ENCODE results near the gene FLT4.

DNA sequence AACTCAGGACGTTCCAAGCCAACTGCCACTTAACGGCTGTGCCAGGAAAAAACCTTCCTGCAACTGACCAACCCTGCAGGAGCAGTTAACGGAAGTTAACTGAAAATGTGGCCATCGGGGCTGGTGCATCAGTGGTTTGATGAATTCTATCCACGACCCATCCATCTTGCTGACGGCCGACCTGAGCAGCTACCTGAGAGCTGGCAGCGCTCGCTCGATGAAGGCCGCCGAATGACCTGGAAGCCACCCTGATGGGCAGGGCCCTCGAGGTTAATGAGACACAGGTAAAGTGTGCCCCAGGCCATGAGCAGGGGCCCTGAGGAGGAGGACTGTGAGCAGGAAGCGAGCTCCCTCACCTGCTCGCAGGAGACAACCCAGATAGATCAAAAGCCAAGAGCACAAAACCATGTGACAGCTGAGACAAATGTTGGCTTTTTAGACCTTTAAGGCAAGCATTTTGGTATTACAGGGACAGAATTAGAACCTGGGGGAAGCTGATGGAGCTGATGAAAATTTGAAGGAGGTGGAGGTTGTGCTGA lies 35.3 kb upstream of the FLT4 start:
- no peak for TF ChIP-seq EZH2phosphoT487 (IDR thresholded peaks at IDR 0.05; ENCODE audit: low read depth)
- TF ChIP-seq, protein P1, sequence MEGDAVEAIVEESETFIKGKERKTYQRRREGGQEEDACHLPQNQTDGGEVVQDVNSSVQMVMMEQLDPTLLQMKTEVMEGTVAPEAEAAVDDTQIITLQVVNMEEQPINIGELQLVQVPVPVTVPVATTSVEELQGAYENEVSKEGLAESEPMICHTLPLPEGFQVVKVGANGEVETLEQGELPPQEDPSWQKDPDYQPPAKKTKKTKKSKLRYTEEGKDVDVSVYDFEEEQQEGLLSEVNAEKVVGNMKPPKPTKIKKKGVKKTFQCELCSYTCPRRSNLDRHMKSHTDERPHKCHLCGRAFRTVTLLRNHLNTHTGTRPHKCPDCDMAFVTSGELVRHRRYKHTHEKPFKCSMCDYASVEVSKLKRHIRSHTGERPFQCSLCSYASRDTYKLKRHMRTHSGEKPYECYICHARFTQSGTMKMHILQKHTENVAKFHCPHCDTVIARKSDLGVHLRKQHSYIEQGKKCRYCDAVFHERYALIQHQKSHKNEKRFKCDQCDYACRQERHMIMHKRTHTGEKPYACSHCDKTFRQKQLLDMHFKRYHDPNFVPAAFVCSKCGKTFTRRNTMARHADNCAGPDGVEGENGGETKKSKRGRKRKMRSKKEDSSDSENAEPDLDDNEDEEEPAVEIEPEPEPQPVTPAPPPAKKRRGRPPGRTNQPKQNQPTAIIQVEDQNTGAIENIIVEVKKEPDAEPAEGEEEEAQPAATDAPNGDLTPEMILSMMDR (IDR thresholded peaks at IDR 0.05; ENCODE audit: low read depth, low read length): no peak
